HG02870 (cell line): ENCODE data around the gene CERS1.

Source experiments
- ATAC-seq: cut with Tn5 transposase; IDR thresholded peaks from one replicate; pipeline ENCODE4 v1.9.1; 2021; ENCODE audit warnings: mild to moderate bottlenecking, moderate library complexity; ENCODE audit not compliant: unreplicated experiment

Gene CERS1

GRCh38 chr19:18876865-18877264, 19.1 kb downstream of the CERS1 start:
- no peak for ATAC-seq

GRCh38 chr19:18875726-18876125, 20.2 kb downstream of the CERS1 start:
- no peak for ATAC-seq

- ATAC-seq: no peak
Measured at GRCh38 chr19:18871543-18871942, 24.4 kb downstream of the CERS1 start.

GRCh38 chr19:18870531-18871172, 25.3 kb downstream of the CERS1 start:
- no peak for ATAC-seq

GRCh38 chr19:18869781-18870530, 26.0 kb downstream of the CERS1 start:
- no peak for ATAC-seq

GRCh38 chr19:18869023-18869618, 26.8 kb downstream of the CERS1 start:
- no peak for ATAC-seq

- ATAC-seq: no peak
Measured at GRCh38 chr19:18868380-18869022, 27.5 kb downstream of the CERS1 start.

- ATAC-seq: no peak
Measured at GRCh38 chr19:18867751-18868150, 28.2 kb downstream of the CERS1 start.

- no peak for ATAC-seq
Measured at GRCh38 chr19:18867199-18867598, 28.8 kb downstream of the CERS1 start.

- ATAC-seq: no peak
Measured at GRCh38 chr19:18866800-18867123, 29.2 kb downstream of the CERS1 start.

GRCh38 chr19:18865973-18866799, 29.8 kb downstream of the CERS1 start:
- no peak for ATAC-seq

GRCh38 chr19:18865106-18865972, 30.6 kb downstream of the CERS1 start:
- no peak for ATAC-seq

- ATAC-seq: no peak
Measured at GRCh38 chr19:18863843-18864362, 32.1 kb downstream of the CERS1 start.

GRCh38 chr19:18862976-18863842, 32.7 kb downstream of the CERS1 start:
- ATAC-seq: no peak

- no peak for ATAC-seq
Measured at GRCh38 chr19:18861917-18862316, 34.0 kb downstream of the CERS1 start.

- no peak for ATAC-seq
Measured at GRCh38 chr19:18861235-18861634, 34.7 kb downstream of the CERS1 start.

GRCh38 chr19:18860725-18861124, 35.2 kb downstream of the CERS1 start:
- no peak for ATAC-seq

- ATAC-seq: no peak
Measured at GRCh38 chr19:18860302-18860700, 35.7 kb downstream of the CERS1 start.
